Liver (tissue), 9 donors: Measurements from ENCODE around the gene BAHD1. TPM values are rescaled to one million over a fixed set of nuclear protein-coding genes. Genes with fewer than 3 reads are reported as not detected.

Source experiments
- DNase-seq: peaks from one replicate; pipeline ENCODE4 v3.0.0-alpha.2; 2017; ENCODE audit warnings: low spot score
- H3K27ac ChIP-seq, 2 donors: one replicate each; pipeline ENCODE4 v1.7.0; 2013; ENCODE audit warnings: inconsistent platforms in 2 of 2, low read length in 2 of 2, control low read depth in 1 of 2, low read depth in 1 of 2, mild to moderate bottlenecking in 1 of 2
- H3K27me3 ChIP-seq, 4 donors: one replicate each; pipeline versions ENCODE4 v1.6.1 to v1.7.0; 2013; ENCODE audit warnings: low read length in 3 of 4, inconsistent platforms in 1 of 4, mild to moderate bottlenecking in 1 of 4, moderate library complexity in 1 of 4; ENCODE audit not compliant: control insufficient read depth in 4 of 4, insufficient read depth in 4 of 4
- H3K36me3 ChIP-seq, 4 donors: one replicate each; pipeline versions ENCODE4 v1.6.1 to v1.7.0; 2013; ENCODE audit warnings: low read length in 3 of 4, mild to moderate bottlenecking in 3 of 4, low read depth in 1 of 4, moderate library complexity in 1 of 4; ENCODE audit not compliant: control insufficient read depth in 4 of 4, insufficient read depth in 3 of 4
- H3K4me1 ChIP-seq, 4 donors: one replicate each; pipeline versions ENCODE4 v1.6.1 to v1.7.0; 2013; ENCODE audit warnings: low read length in 3 of 4, mild to moderate bottlenecking in 3 of 4, moderate library complexity in 1 of 4; ENCODE audit not compliant: control insufficient read depth in 4 of 4, insufficient read depth in 4 of 4
- H3K4me3 ChIP-seq, 3 donors: one replicate each; pipeline versions ENCODE4 v1.6.1 to v1.7.0; 2013; ENCODE audit warnings: low read length in 3 of 3, control low read depth in 1 of 3, low read depth in 1 of 3, mild to moderate bottlenecking in 1 of 3
- H3K9ac ChIP-seq, 2 donors: one replicate each; pipeline ENCODE4 v1.7.0; 2013; ENCODE audit warnings: low read length in 2 of 2, mild to moderate bottlenecking in 2 of 2, moderate library complexity in 2 of 2, control low read depth in 1 of 2, low read depth in 1 of 2
- H3K9me3 ChIP-seq, 4 donors: one replicate each; pipeline versions ENCODE4 v1.6.1 to v1.7.0; 2013; ENCODE audit warnings: low read length in 3 of 4; ENCODE audit not compliant: control insufficient read depth in 4 of 4
- ATF3 ChIP-seq: IDR thresholded peaks from 2 replicates; pipeline ENCODE4 v1.6.1; 2016; ENCODE audit warnings: antibody characterized with exemption
- CTCF ChIP-seq: fragments of 150-350 bp; IDR thresholded peaks from 2 replicates; pipeline ENCODE4 v1.5.1; 2017; ENCODE audit warnings: improper control_type of control experiment, low read depth, low read length; ENCODE audit not compliant: missing input control
- EGR1 ChIP-seq, 2 donors: IDR thresholded peaks; 2 replicates each; pipeline ENCODE4 v1.6.1; 2016 to 2018; ENCODE audit warnings: antibody characterized with exemption in 2 of 2, low read depth in 2 of 2
- FOXA1 ChIP-seq: IDR thresholded peaks from 2 replicates; pipeline ENCODE4 v1.6.1; 2016; ENCODE audit warnings: antibody characterized with exemption
- FOXA2 ChIP-seq: IDR thresholded peaks from 2 replicates; pipeline ENCODE4 v1.6.1; 2016; ENCODE audit warnings: antibody characterized with exemption
- HNF4A ChIP-seq, 2 donors: conservative IDR thresholded peaks; 2 replicates each; pipeline ENCODE4 v1.6.1; 2016; ENCODE audit warnings: antibody characterized with exemption in 2 of 2, mild to moderate bottlenecking in 2 of 2
- HNF4G ChIP-seq: IDR thresholded peaks from 2 replicates; pipeline ENCODE4 v1.6.1; 2016; ENCODE audit warnings: antibody characterized with exemption
- JUND ChIP-seq, 2 donors: IDR thresholded peaks; 2 replicates each; pipeline ENCODE4 v1.6.1; 2016; ENCODE audit warnings: antibody characterized with exemption in 2 of 2
- MAX ChIP-seq: IDR thresholded peaks from 2 replicates; pipeline ENCODE4 v1.6.1; 2016; ENCODE audit warnings: antibody characterized with exemption
- NR2F2 ChIP-seq: IDR thresholded peaks from 2 replicates; pipeline ENCODE4 v1.6.1; 2016; ENCODE audit warnings: antibody characterized with exemption
- RAD21 ChIP-seq, 2 donors: IDR thresholded peaks; 2 replicates each; pipeline ENCODE4 v1.6.1; 2016; ENCODE audit warnings: antibody characterized with exemption in 2 of 2, mild to moderate bottlenecking in 2 of 2
- REST ChIP-seq: IDR thresholded peaks from 2 replicates; pipeline ENCODE4 v1.6.1; 2016; ENCODE audit warnings: antibody characterized with exemption, mild to moderate bottlenecking
- RXRA ChIP-seq, 2 donors: IDR thresholded peaks; 2 replicates each; pipeline ENCODE4 v1.6.1; 2017 to 2018; ENCODE audit warnings: antibody characterized with exemption in 2 of 2, mild to moderate bottlenecking in 1 of 2
- SP1 ChIP-seq: IDR thresholded peaks from 2 replicates; pipeline ENCODE4 v1.6.1; 2018; ENCODE audit warnings: antibody characterized with exemption, mild to moderate bottlenecking
- TAF1 ChIP-seq: conservative IDR thresholded peaks from 2 replicates; pipeline ENCODE4 v1.6.1; 2016; ENCODE audit warnings: antibody characterized with exemption, mild to moderate bottlenecking
- YY1 ChIP-seq: IDR thresholded peaks from 2 replicates; pipeline ENCODE4 v1.6.1; 2016; ENCODE audit warnings: antibody characterized with exemption, mild to moderate bottlenecking
- ZBTB33 ChIP-seq: IDR thresholded peaks from 2 replicates; pipeline ENCODE4 v1.6.1; 2016; ENCODE audit warnings: antibody characterized with exemption
- WGBS: extraction: QIAGEN DNeasy Blood & Tissue Kit; methylation state at CpG from one replicate; pipeline ENCODE4 v1.1.7; 2013; 5-methylcytosine and 5-hydroxymethylcytosine counted together
- polyA plus RNA-seq, 2 donors: library from polyadenylated mRNA; stranded (reverse) in 1 of 2; unstranded in 1 of 2; fragments of 200-250 nt in 1 of 2; fragments of >200 nt in 1 of 2; fragmentation: Nextera tagmentation in 1 of 2; extraction: Ambion mirVana in 1 of 2; gene quantifications; one replicate each; pipeline versions ENCODE4 v1.2.1 to v1.2.3, GENCODE V29; 2013 to 2015
- total RNA-seq, 2 donors: library from RNA; depleted of rRNA; stranded (reverse); fragments of >200 nt; gene quantifications; one replicate each; pipeline ENCODE4 v1.2.3, GENCODE V29; 2014
- donor health status: healthy.
- donor health status: healthy.
- donor health status: healthy.
- donor health status: healthy.
- donor health status: healthy.

Gene BAHD1
- total and polyA plus RNA-seq, 4 donors, result 1.8 to 8.7 (median 6.6) TPM

- Histone ChIP-seq H3K27me3 (no peaks in the 10 kb centered on the region), H3K36me3 (peaks cover 0 to 19% (median 4%) of the 10 kb centered on the region in 4 donors), H3K9ac (no peak overlapping the region), H3K9me3 (no peaks in the 10 kb centered on the region), H3K27ac (no peak overlapping the region), H3K4me1 (peaks cover 0 to 6% (median 3%) of the 10 kb centered on the region in 4 donors), H3K4me3 (no peak overlapping the region)
- no peak for DNase-seq
- TF ChIP-seq CTCF (no peak), RXRA (IDR thresholded peaks at IDR 0.05) (no peak), EGR1 (IDR thresholded peaks at IDR 0.05; ENCODE audit: low read depth in 2 of 2) (no peak), ZBTB33 (no peak), FOXA2 (no peak), REST (no peak), NR2F2 (no peak), YY1 (no peak), RAD21 (IDR thresholded peaks at IDR 0.05) (no peak), SP1 (no peak), TAF1 (no peak)
- 97% methylated on average over 37 of the region's 37 CpGs for WGBS
Observed at GRCh38 chr15:40458495-40459371, 18.0 kb downstream of the BAHD1 start.

- TF ChIP-seq HNF4G, result no peak
- TF ChIP-seq CTCF, result no peak
- no peak for TF ChIP-seq FOXA2
- TF ChIP-seq HNF4A (conservative IDR thresholded peaks at IDR 0.05), result no peak
- TF ChIP-seq FOXA1, result no peak
- no peak for TF ChIP-seq JUND (IDR thresholded peaks at IDR 0.05)
- no peak for TF ChIP-seq ZBTB33
- no peak for TF ChIP-seq TAF1
- no peak for TF ChIP-seq NR2F2
- no peak for TF ChIP-seq YY1
- no peak for TF ChIP-seq ATF3
- TF ChIP-seq RXRA (IDR thresholded peaks at IDR 0.05), result no peak
- TF ChIP-seq MAX, result no peak
- TF ChIP-seq EGR1 (IDR thresholded peaks at IDR 0.05; ENCODE audit: low read depth in 2 of 2), result no peak
- no peak for TF ChIP-seq RAD21 (IDR thresholded peaks at IDR 0.05)
- Histone ChIP-seq H3K27me3 (no peaks in the 10 kb centered on the region), H3K4me3 (no peak overlapping the region), H3K4me1 (peaks cover 0 to 6% (median 3%) of the 10 kb centered on the region in 4 donors), H3K9me3 (no peaks in the 10 kb centered on the region), H3K9ac (no peak overlapping the region), H3K36me3 (peaks cover 0 to 21% (median 4%) of the 10 kb centered on the region in 4 donors), H3K27ac (no peak overlapping the region)
- no peak for DNase-seq
- 98% methylated on average over 19 of the region's 19 CpGs for WGBS
Observed at GRCh38 chr15:40459391-40460015, 18.8 kb downstream of the BAHD1 start.
